HepG2 (cell line): ENCODE measurements around the gene SMARCE1. TPM values are rescaled to one million over a fixed set of nuclear protein-coding genes. Genes with fewer than 3 reads are reported as not detected.

ENCODE experiments used
- CBX2 ChIP-seq, 2 experiments: fragments of 200-600 bp in 1 of 2; sonication (generic); formaldehyde crosslinking in 1 of 2; IDR thresholded peaks; 2 replicates each; pipeline versions ENCODE4 v1.7.0 to v1.8.1; 2018 to 2022; ENCODE audit warnings: low read depth in 2 of 2, low read length in 1 of 2, mild to moderate bottlenecking in 1 of 2, missing genetic modification reagents in 1 of 2
- DDIT3 ChIP-seq: sonication (generic); formaldehyde crosslinking; IDR thresholded peaks from 2 replicates; pipeline ENCODE4 v1.4.0; 2020; ENCODE audit warnings: mild to moderate bottlenecking, missing genetic modification reagents
- MED1 ChIP-seq: sonication (generic); formaldehyde crosslinking; IDR thresholded peaks from 2 replicates; pipeline ENCODE4 v1.4.0; 2020; ENCODE audit warnings: missing genetic modification reagents
- MED8 ChIP-seq: sonication (generic); formaldehyde crosslinking; IDR thresholded peaks from 2 replicates; pipeline ENCODE4 v1.8.1; 2023; ENCODE audit warnings: mild to moderate bottlenecking, missing genetic modification reagents; ENCODE audit not compliant: insufficient replicate concordance
- MEIS1 ChIP-seq: sonication (generic); formaldehyde crosslinking; IDR thresholded peaks from 2 replicates; pipeline ENCODE4 v1.9.0; 2021; ENCODE audit warnings: mild to moderate bottlenecking, missing genetic modification reagents, moderate library complexity, borderline replicate concordance
- NFE2L2 ChIP-seq: fragments of 150-350 bp; IDR thresholded peaks from 2 replicates; pipeline ENCODE4 v1.6.1; 2014; ENCODE audit warnings: low read length
- POGZ ChIP-seq: sonication (generic); formaldehyde crosslinking; IDR thresholded peaks from 2 replicates; pipeline ENCODE4 v1.4.0; 2020; ENCODE audit warnings: mild to moderate bottlenecking, missing genetic modification reagents
- SOX13 ChIP-seq, 3 experiments: fragments of 450-650 bp in 1 of 3; sonication (generic) in 1 of 3; formaldehyde crosslinking in 1 of 3; IDR thresholded peaks in 2 of 3; conservative IDR thresholded peaks in 1 of 3; 2 replicates each; pipeline versions ENCODE4 v1.5.0 to v1.6.1; 2016 to 2020; ENCODE audit warnings: antibody characterized with exemption in 1 of 3, mild to moderate bottlenecking in 1 of 3, missing compliant biosample characterization in 1 of 3, missing genetic modification reagents in 1 of 3, moderate library complexity in 1 of 3
- ZNF10 ChIP-seq: sonication (generic); formaldehyde crosslinking; IDR thresholded peaks from 2 replicates; pipeline ENCODE4 v1.4.0; 2020; ENCODE audit warnings: mild to moderate bottlenecking, low read depth, missing genetic modification reagents, borderline replicate concordance
- ZNF232 ChIP-seq: sonication (generic); formaldehyde crosslinking; IDR thresholded peaks from 2 replicates; pipeline ENCODE4 v1.4.0; 2020; ENCODE audit warnings: missing genetic modification reagents, borderline replicate concordance
- ZNF431 ChIP-seq: sonication (generic); formaldehyde crosslinking; IDR thresholded peaks from 2 replicates; pipeline ENCODE4 v1.9.0; 2022; ENCODE audit warnings: missing genetic modification reagents, low read depth, mild to moderate bottlenecking, borderline replicate concordance
- ZNF703 ChIP-seq: sonication (generic); formaldehyde crosslinking; IDR thresholded peaks from 2 replicates; pipeline ENCODE4 v1.5.1; 2020; ENCODE audit warnings: missing genetic modification reagents, mild to moderate bottlenecking, moderate library complexity, borderline replicate concordance
- ZNF710 ChIP-seq: sonication (generic); formaldehyde crosslinking; IDR thresholded peaks from 2 replicates; pipeline ENCODE4 v1.5.0; 2020; ENCODE audit warnings: mild to moderate bottlenecking, missing genetic modification reagents, borderline replicate concordance
- ZNF720 ChIP-seq: sonication (generic); formaldehyde crosslinking; IDR thresholded peaks from 2 replicates; pipeline ENCODE4 v1.4.0; 2020; ENCODE audit warnings: missing genetic modification reagents
- ZNF772 ChIP-seq: sonication (generic); formaldehyde crosslinking; IDR thresholded peaks from 2 replicates; pipeline ENCODE4 v1.5.0; 2020; ENCODE audit warnings: mild to moderate bottlenecking, missing genetic modification reagents
- polyA plus RNA-seq, 8 experiments: library from polyadenylated mRNA; depleted of rRNA in 3 of 8; stranded (reverse) in 7 of 8; unstranded in 1 of 8; fragments of >200 nt; fragmentation: Illumina TruSeq in 4 of 8; extraction: Trizol in 4 of 8; gene quantifications; 2 replicates each; pipeline versions ENCODE4 v1.2.1 to v1.2.3, GENCODE V29; 2011 to 2016; ENCODE audit warnings: low read depth in 4 of 8, missing spikeins in 1 of 8, mixed read lengths in 1 of 8; ENCODE audit not compliant: insufficient read depth in 1 of 8
- total RNA-seq, 5 experiments: library from RNA; depleted of rRNA; stranded (reverse); fragments of >200 nt; fragmentation: Illumina TruSeq; extraction: Trizol; gene quantifications; 2 replicates each; pipeline ENCODE4 v1.2.3, GENCODE V29; 2016; ENCODE audit warnings: low read depth in 1 of 5
- TF ChIP-seq, protein P1 (sequence below): sonication (generic); formaldehyde crosslinking; IDR thresholded peaks from 2 replicates; pipeline ENCODE4 v1.5.1; 2020; ENCODE audit warnings: mild to moderate bottlenecking, missing genetic modification reagents
- TF ChIP-seq, protein P2 (sequence below): sonication (generic); formaldehyde crosslinking; IDR thresholded peaks from 2 replicates; pipeline ENCODE4 v1.5.0; 2020; ENCODE audit warnings: missing genetic modification reagents, mild to moderate bottlenecking, borderline replicate concordance
- TF ChIP-seq, protein P3 (sequence below): sonication (generic); formaldehyde crosslinking; IDR thresholded peaks from 2 replicates; pipeline ENCODE4 v1.5.1; 2020; ENCODE audit warnings: mild to moderate bottlenecking, missing genetic modification reagents, borderline replicate concordance

Gene SMARCE1
- total and polyA plus RNA-seq, 2 of the 13 experiments (the other 11 are each of a cell fraction or from before 2014, with no cell fraction given) = 43.5 to 127 TPM

DNA sequence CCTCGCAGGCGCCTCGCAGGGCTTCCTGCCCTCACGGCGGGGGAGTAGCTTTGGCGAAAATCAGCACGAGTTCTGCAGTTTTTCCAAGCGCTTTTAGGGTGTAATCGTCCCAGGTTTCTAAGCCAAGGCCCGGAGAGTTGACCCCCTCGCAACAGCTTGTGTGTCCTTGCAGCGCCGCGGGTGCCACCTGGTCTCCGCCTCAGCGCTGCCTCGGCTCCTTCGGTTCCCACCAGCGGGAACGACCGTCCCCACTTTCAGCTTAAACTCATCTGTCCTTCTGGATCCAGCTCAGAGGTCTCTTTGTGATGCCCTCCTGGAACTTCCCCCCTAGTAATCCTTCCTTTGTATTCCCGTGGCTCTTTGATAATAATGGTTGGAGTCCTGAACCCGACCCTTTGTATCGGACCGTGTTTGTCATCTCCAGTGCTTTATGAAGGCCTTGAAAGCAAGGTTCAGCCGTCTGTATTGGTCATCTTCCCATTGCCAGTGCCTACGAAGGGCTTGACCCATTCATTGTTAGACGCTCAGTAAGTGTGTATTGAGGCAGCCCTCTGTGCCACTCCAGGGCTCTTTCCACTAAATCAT lies 858 bp upstream of the SMARCE1 start (continued):
- 0 out of 2 replicates have a peak, but pooled peaks have one; percentile 10 for TF ChIP-seq MED1 (CRISPR knock-in tag)
- TF ChIP-seq DDIT3 (CRISPR knock-in tag) = no peak
- TF ChIP-seq ZNF10 = no peak; the same call in 1 of the 2 replicates
- TF ChIP-seq ZNF772 = no peak
- TF ChIP-seq, protein P1, sequence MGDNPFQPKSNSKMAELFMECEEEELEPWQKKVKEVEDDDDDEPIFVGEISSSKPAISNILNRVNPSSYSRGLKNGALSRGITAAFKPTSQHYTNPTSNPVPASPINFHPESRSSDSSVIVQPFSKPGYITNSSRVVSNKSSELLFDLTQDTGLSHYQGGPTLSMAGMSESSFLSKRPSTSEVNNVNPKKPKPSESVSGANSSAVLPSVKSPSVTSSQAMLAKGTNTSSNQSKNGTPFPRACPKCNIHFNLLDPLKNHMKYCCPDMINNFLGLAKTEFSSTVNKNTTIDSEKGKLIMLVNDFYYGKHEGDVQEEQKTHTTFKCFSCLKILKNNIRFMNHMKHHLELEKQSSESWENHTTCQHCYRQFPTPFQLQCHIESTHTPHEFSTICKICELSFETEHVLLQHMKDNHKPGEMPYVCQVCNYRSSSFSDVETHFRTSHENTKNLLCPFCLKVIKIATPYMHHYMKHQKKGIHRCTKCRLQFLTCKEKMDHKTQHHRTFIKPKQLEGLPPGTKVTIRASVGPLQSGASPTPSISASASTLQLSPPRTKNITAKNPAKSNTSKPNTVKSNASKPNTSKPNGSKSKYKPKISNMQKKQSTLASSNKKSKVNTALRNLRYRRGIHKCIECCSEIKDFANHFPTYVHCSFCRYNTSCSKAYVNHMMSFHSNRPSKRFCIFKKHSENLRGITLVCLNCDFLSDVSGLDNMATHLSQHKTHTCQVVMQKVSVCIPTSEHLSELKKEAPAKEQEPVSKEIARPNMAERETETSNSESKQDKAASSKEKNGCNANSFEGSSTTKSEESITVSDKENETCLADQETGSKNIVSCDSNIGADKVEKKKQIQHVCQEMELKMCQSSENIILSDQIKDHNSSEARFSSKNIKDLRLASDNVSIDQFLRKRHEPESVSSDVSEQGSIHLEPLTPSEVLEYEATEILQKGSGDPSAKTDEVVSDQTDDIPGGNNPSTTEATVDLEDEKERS = no peak
- TF ChIP-seq, protein P2, sequence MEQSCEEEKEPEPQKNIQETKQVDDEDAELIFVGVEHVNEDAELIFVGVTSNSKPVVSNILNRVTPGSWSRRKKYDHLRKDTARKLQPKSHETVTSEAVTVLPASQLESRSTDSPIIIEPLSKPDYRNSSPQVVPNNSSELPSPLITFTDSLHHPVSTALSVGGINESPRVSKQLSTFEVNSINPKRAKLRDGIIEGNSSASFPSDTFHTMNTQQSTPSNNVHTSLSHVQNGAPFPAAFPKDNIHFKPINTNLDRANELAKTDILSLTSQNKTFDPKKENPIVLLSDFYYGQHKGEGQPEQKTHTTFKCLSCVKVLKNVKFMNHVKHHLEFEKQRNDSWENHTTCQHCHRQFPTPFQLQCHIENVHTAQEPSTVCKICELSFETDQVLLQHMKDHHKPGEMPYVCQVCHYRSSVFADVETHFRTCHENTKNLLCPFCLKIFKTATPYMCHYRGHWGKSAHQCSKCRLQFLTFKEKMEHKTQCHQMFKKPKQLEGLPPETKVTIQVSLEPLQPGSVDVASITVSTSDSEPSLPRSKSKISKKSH = peak; percentile 9; the same call in 1 of the 2 replicates
- no peak for TF ChIP-seq CBX2 (IDR thresholded peaks at IDR 0.05; ENCODE audit: low read depth, low read length)
- no peak for TF ChIP-seq CBX2 (CRISPR knock-in tag; IDR thresholded peaks at IDR 0.05; ENCODE audit: low read depth)
- TF ChIP-seq ZNF710 (CRISPR knock-in tag) = 0 out of 2 replicates have a peak, but pooled peaks have one; percentile 18
- TF ChIP-seq, protein P3, sequence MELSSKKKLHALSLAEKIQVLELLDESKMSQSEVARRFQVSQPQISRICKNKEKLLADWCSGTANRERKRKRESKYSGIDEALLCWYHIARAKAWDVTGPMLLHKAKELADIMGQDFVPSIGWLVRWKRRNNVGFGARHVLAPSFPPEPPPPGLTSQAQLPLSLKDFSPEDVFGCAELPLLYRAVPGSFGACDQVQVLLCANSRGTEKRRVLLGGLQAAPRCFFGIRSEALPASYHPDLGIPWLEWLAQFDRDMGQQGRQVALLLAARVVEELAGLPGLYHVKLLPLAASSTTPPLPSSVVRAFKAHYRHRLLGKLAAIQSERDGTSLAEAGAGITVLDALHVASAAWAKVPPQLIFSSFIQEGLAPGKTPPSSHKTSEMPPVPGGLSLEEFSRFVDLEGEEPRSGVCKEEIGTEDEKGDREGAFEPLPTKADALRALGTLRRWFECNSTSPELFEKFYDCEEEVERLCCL (CRISPR knock-in tag) = no peak
- no peak for TF ChIP-seq SOX13 (IDR thresholded peaks at IDR 0.05)
- 0 out of 4 replicates have a peak, but pooled peaks of 1 of the 2 experiments have one; percentile 28 for TF ChIP-seq SOX13 (CRISPR knock-in tag; conservative IDR thresholded peaks at IDR 0.05 in 1 of 2, IDR thresholded peaks at IDR 0.05 in 1 of 2)
- no peak for TF ChIP-seq ZNF703
- TF ChIP-seq ZNF720 (CRISPR knock-in tag) = no peak
- 0 out of 2 replicates have a peak, but pooled peaks have one; percentile 8 for TF ChIP-seq ZNF431 (CRISPR knock-in tag)
- 0 out of 2 replicates have a peak, but pooled peaks have one; percentile 3 for TF ChIP-seq NFE2L2
- TF ChIP-seq MEIS1 (CRISPR knock-in tag) = no peak
- no peak; the same call in 1 of the 2 replicates for TF ChIP-seq POGZ (CRISPR knock-in tag)
- no peak; the same call in 1 of the 2 replicates for TF ChIP-seq ZNF232 (CRISPR knock-in tag)
- TF ChIP-seq MED8 (CRISPR knock-in tag) = no peak
